K562 (cell line): Measurements from ENCODE around the gene HSF2. TPM values are rescaled to one million over a fixed set of nuclear protein-coding genes. Genes with fewer than 3 reads are reported as not detected.

Experiments
- CBFA2T3 ChIP-seq: fragments of 450-650 bp; IDR thresholded peaks from 2 replicates; pipeline ENCODE4 v1.6.1; 2017
- ERF ChIP-seq: fragments of 450-650 bp; formaldehyde crosslinking; IDR thresholded peaks from 2 replicates; pipeline ENCODE4 v1.4.0; 2020; ENCODE audit warnings: mild to moderate bottlenecking, mixed read lengths
- ETV5 ChIP-seq: sonication (generic); formaldehyde crosslinking; IDR thresholded peaks from 2 replicates; pipeline ENCODE4 v1.4.0; 2020; ENCODE audit warnings: low read depth, mild to moderate bottlenecking, missing genetic modification reagents
- FOXK1 ChIP-seq: sonication (generic); formaldehyde crosslinking; IDR thresholded peaks from 2 replicates; pipeline ENCODE4 v1.8.0; 2022; ENCODE audit warnings: missing genetic modification reagents, mild to moderate bottlenecking, borderline replicate concordance
- GABPA ChIP-seq: fragments of 200-800 bp; sonication (Bioruptor generic); conservative IDR thresholded peaks from 2 replicates; pipeline ENCODE4 v1.6.1; 2016; ENCODE audit warnings: low read depth, missing genetic modification characterization, missing compliant biosample characterization
- HDAC1 ChIP-seq, 2 experiments: fragments of 450-650 bp; IDR thresholded peaks; 2 replicates each; pipeline ENCODE4 v1.6.1; 2016 to 2017; ENCODE audit warnings: inconsistent platforms in 1 of 2, mild to moderate bottlenecking in 1 of 2, moderate library complexity in 1 of 2
- HNRNPK ChIP-seq: fragments of 200-400 bp; formaldehyde crosslinking; IDR thresholded peaks from one replicate; pipeline ENCODE4 v1.6.1; 2018; ENCODE audit warnings: mild to moderate bottlenecking, low read depth, low read length; ENCODE audit not compliant: poor library complexity, severe bottlenecking
- KLF6 ChIP-seq: fragments of 250-450 bp; sonication (Bioruptor Pico); IDR thresholded peaks from 2 replicates; pipeline ENCODE4 v1.4.0; 2020; ENCODE audit warnings: mild to moderate bottlenecking, moderate library complexity, borderline replicate concordance
- MITF ChIP-seq: IDR thresholded peaks from 2 replicates; pipeline ENCODE4 v1.6.1; 2014; ENCODE audit warnings: antibody characterized with exemption
- NFYB ChIP-seq: IDR thresholded peaks from 2 replicates; pipeline ENCODE4 v1.6.1; 2011; ENCODE audit warnings: mild to moderate bottlenecking, moderate library complexity; ENCODE audit not compliant: insufficient read length; ENCODE audit errors: extremely low read depth
- NR1H2 ChIP-seq: sonication (generic); formaldehyde crosslinking; IDR thresholded peaks from 2 replicates; pipeline ENCODE4 v1.4.0; 2020; ENCODE audit warnings: mild to moderate bottlenecking, missing genetic modification reagents
- PBX2 ChIP-seq, 2 experiments: IDR thresholded peaks in 1 of 2; conservative IDR thresholded peaks in 1 of 2; 2 replicates each; pipeline ENCODE4 v1.6.1; 2016; ENCODE audit warnings: low read depth in 2 of 2, mild to moderate bottlenecking in 1 of 2, missing compliant biosample characterization in 1 of 2, missing genetic modification characterization in 1 of 2, moderate library complexity in 1 of 2
- RBM25 ChIP-seq: fragments of 200-400 bp; formaldehyde crosslinking; IDR thresholded peaks from 2 replicates; pipeline ENCODE4 v1.6.1; 2018; ENCODE audit warnings: low read length, low read depth, moderate library complexity; ENCODE audit not compliant: severe bottlenecking
- YY1 ChIP-seq, 3 experiments: IDR thresholded peaks; 2 replicates each; pipeline ENCODE4 v1.6.1; 2011; ENCODE audit warnings: low read length in 2 of 3, mild to moderate bottlenecking in 2 of 3, moderate library complexity in 2 of 3, borderline replicate concordance in 1 of 3, control low read depth in 1 of 3, low read depth in 1 of 3; ENCODE audit not compliant: insufficient read depth in 3 of 3, insufficient replicate concordance in 2 of 3, control insufficient read depth in 1 of 3, insufficient read length in 1 of 3; ENCODE audit errors: extremely low read depth in 1 of 3
- ZNF445 ChIP-seq: fragments of 250-450 bp; sonication (Bioruptor Pico); IDR thresholded peaks from 2 replicates; pipeline ENCODE4 v1.4.0; 2020; ENCODE audit warnings: low read depth, mild to moderate bottlenecking, moderate library complexity
- ZNF655 ChIP-seq: fragments of 250-450 bp; sonication (Bioruptor Pico); IDR thresholded peaks from 2 replicates; pipeline ENCODE4 v1.5.0; 2021
- ZNF696 ChIP-seq: fragments of 250-450 bp; sonication (Bioruptor Pico); conservative IDR thresholded peaks from 2 replicates; pipeline ENCODE4 v1.4.0; 2020; ENCODE audit warnings: mild to moderate bottlenecking, moderate library complexity
- ZNF75A ChIP-seq: fragments of 450-650 bp; formaldehyde crosslinking; IDR thresholded peaks from 2 replicates; pipeline ENCODE4 v1.4.0; 2020; ENCODE audit warnings: mild to moderate bottlenecking
- polyA plus RNA-seq, 8 experiments: library from polyadenylated mRNA; depleted of rRNA in 4 of 8; stranded (reverse) in 5 of 8; unstranded in 3 of 8; fragments of >200 nt; fragmentation: Nextera tagmentation in 2 of 8; fragmentation: Illumina TruSeq in 1 of 8; extraction: Ambion mirVana in 2 of 8; extraction: Trizol in 1 of 8; gene quantifications; 2 replicates each; pipeline versions ENCODE4 v1.2.1 to v1.2.3, GENCODE V29; 2011 to 2014; ENCODE audit warnings: inconsistent platforms in 1 of 8, missing spikeins in 1 of 8
- total RNA-seq, 7 experiments: library from RNA; depleted of rRNA in 6 of 7; stranded (reverse); fragments of >200 nt in 6 of 7; fragmentation: Illumina TruSeq in 2 of 7; extraction: Trizol in 2 of 7; gene quantifications; 2 replicates each; pipeline versions ENCODE4 v1.2.1 to v1.2.3, GENCODE V29; 2011 to 2021; ENCODE audit warnings: low replicate concordance in 1 of 7
- TF ChIP-seq, protein P1 (sequence below): fragments of 450-650 bp; IDR thresholded peaks from 2 replicates; pipeline ENCODE4 v1.6.1; 2016; ENCODE audit warnings: mild to moderate bottlenecking

The HSF2 gene
- total and polyA plus RNA-seq, 9 of the 15 experiments (the other 6 are each of a cell fraction or from before 2014, with no cell fraction given), result 19.1 to 73.1 (median 29.2) TPM

DNA sequence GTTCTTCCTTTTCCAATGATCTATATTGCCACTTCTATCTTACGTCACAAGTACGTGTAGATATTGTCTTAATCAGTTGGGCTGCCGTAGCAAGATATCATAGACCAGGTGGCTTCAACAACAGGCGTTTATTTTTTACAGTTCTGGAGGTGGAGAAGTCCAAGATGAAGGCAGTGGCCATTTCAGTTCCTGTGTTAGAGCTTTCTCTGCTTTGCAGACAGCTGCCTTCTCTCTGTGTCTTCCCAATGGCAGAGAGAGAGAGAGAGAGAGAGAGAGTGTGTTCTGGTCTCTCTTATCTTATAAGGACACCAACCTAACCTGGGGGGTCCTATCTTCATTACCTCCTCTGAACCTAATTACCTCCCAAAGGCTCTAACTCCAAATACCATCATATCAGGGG lies 8.3 kb downstream of the HSF2 start (continued):
- TF ChIP-seq, protein P1, sequence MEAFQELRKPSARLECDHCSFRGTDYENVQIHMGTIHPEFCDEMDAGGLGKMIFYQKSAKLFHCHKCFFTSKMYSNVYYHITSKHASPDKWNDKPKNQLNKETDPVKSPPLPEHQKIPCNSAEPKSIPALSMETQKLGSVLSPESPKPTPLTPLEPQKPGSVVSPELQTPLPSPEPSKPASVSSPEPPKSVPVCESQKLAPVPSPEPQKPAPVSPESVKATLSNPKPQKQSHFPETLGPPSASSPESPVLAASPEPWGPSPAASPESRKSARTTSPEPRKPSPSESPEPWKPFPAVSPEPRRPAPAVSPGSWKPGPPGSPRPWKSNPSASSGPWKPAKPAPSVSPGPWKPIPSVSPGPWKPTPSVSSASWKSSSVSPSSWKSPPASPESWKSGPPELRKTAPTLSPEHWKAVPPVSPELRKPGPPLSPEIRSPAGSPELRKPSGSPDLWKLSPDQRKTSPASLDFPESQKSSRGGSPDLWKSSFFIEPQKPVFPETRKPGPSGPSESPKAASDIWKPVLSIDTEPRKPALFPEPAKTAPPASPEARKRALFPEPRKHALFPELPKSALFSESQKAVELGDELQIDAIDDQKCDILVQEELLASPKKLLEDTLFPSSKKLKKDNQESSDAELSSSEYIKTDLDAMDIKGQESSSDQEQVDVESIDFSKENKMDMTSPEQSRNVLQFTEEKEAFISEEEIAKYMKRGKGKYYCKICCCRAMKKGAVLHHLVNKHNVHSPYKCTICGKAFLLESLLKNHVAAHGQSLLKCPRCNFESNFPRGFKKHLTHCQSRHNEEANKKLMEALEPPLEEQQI, result 0 out of 2 replicates have a peak, but pooled peaks have one; percentile 29
- TF ChIP-seq KLF6 (CRISPR knock-in tag) (no peak), FOXK1 (CRISPR knock-in tag) (no peak), HDAC1 (IDR thresholded peaks at IDR 0.05) (no peak), ETV5 (no peak), RBM25 (no peak), NFYB (no peak), ZNF655 (no peak), ZNF445 (CRISPR knock-in tag) (no peak), ERF (CRISPR knock-in tag) (no peak), YY1 (IDR thresholded peaks at IDR 0.05; ENCODE audit: borderline replicate concordance in 1 of 3, control insufficient read depth in 1 of 3, extremely low read depth in 1 of 3, insufficient read depth in 3 of 3, insufficient read length in 1 of 3, insufficient replicate concordance in 2 of 3, low read depth in 1 of 3, low read length in 2 of 3) (peak in 1 of 3 experiments; percentile 61), ZNF696 (no peak), GABPA (tag) (no peak), MITF (no peak), NR1H2 (CRISPR knock-in tag) (no peak), PBX2 (CRISPR knock-in tag; IDR thresholded peaks at IDR 0.05; ENCODE audit: low read depth) (no peak), PBX2 (tag; conservative IDR thresholded peaks at IDR 0.05; ENCODE audit: low read depth) (no peak), ZNF75A (CRISPR knock-in tag) (no peak), HNRNPK (no peak), CBFA2T3 (peak; percentile 53)
